ENCODE data around the gene LARGE1.

- TF ChIP-seq EZH2phosphoT487 (IDR thresholded peaks at IDR 0.05; ENCODE audit: borderline replicate concordance) (no peak), EZH2 (IDR thresholded peaks at IDR 0.05) (no peak), SIN3A (IDR thresholded peaks at IDR 0.05; ENCODE audit: low read depth) (no peak), RAD21 (IDR thresholded peaks at IDR 0.05; ENCODE audit: low read depth) (no peak), CTCF (IDR thresholded peaks at IDR 0.05 in 2 of 3, conservative IDR thresholded peaks at IDR 0.05 in 1 of 3; ENCODE audit: borderline replicate concordance in 1 of 3, insufficient read depth in 1 of 3, low read depth in 2 of 3, low read length in 2 of 3) (no peak), POLR2A (IDR thresholded peaks at IDR 0.05; ENCODE audit: borderline replicate concordance, extremely low read depth, insufficient read depth, insufficient read length) (no peak), ATF3 (IDR thresholded peaks at IDR 0.05) (no peak), YY1 (IDR thresholded peaks at IDR 0.05; ENCODE audit: extremely low read depth, insufficient replicate concordance, low read depth, low read length) (no peak), CEBPB (IDR thresholded peaks at IDR 0.05; ENCODE audit: low read depth) (no peak), POLR2AphosphoS5 (IDR thresholded peaks at IDR 0.05; ENCODE audit: low read depth, low read length) (no peak), TCF7L2 (IDR thresholded peaks at IDR 0.05; ENCODE audit: borderline replicate concordance, extremely low read depth, insufficient read depth, insufficient read length) (no peak)
These were observed 589.3 kb downstream of the LARGE1 start for GRCh38 chr22:33331017-33331416.
